ENCODE measurements around the gene DHH. TPM values are rescaled to one million over a fixed set of nuclear protein-coding genes. Genes with fewer than 3 reads are reported as not detected.
"Not testable (repeated sequence)": the region's sequence is repeated elsewhere in the genome, so short reads cannot be mapped to it uniquely, and the experiment has no call there.

DHH gene
- total RNA-seq, 1 donor from 2014 or later: 0.41 TPM

GRCh38 chr12:49084438-49084837 lies 10.2 kb downstream of the DHH start:
- FAIRE-seq (no peak), DNase-seq (ENCODE audit: low spot score in 2 of 2) (no peak)

GRCh38 chr12:49079793-49080192 lies 14.8 kb downstream of the DHH start:
- no peak for FAIRE-seq

GRCh38 chr12:49070971-49071370 lies 23.6 kb downstream of the DHH start:
- no peak for FAIRE-seq

More at GRCh38 chr12:49079793-49080192, 14.8 kb downstream of the DHH start:
- DNase-seq (ENCODE audit: low spot score in 2 of 2): no peak

GRCh38 chr12:49069507-49070346 lies 24.9 kb downstream of the DHH start, which contains the start of gene RHEBL1:
RHEBL1 (minus strand) TSS chr12:49069979; CDS start chr12:49069785, 194 bp downstream.
- FAIRE-seq: no peak

More at GRCh38 chr12:49070971-49071370, 23.6 kb downstream of the DHH start:
- no peak for DNase-seq (ENCODE audit: low spot score in 2 of 2)

GRCh38 chr12:49068879-49069506 lies 25.6 kb downstream of the DHH start:
- no peak for FAIRE-seq
- no peak for DNase-seq (ENCODE audit: low spot score in 2 of 2)

More at GRCh38 chr12:49069507-49070346, 24.9 kb downstream of the DHH start, which contains the start of gene RHEBL1:
- DNase-seq (ENCODE audit: low spot score in 2 of 2): peak; percentile 89 to 96

- DNase-seq (ENCODE audit: low spot score in 2 of 2) (no peak), FAIRE-seq (no peak)
Observed at GRCh38 chr12:49066120-49066519, 28.5 kb downstream of the DHH start.

GRCh38 chr12:49064767-49065152 lies 29.8 kb downstream of the DHH start:
- no peak for DNase-seq (ENCODE audit: low spot score in 2 of 2)
- no peak for FAIRE-seq

GRCh38 chr12:49061916-49062315 lies 32.7 kb downstream of the DHH start:
- FAIRE-seq; DNase-seq (ENCODE audit: low spot score in 2 of 2): not testable (repeated sequence)

GRCh38 chr12:49061157-49061650 lies 33.4 kb downstream of the DHH start:
- DNase-seq (ENCODE audit: low spot score in 2 of 2) (no peak), FAIRE-seq (no peak)

- FAIRE-seq (no peak), DNase-seq (ENCODE audit: low spot score in 2 of 2) (peak; percentile 91 to 95)
Observed at GRCh38 chr12:49060237-49061156, 34.1 kb downstream of the DHH start, which contains the start of gene KMT2D. KMT2D (minus strand) TSS chr12:49060794; CDS start chr12:49055324, 5,470 bp downstream.

- peak in 1 of 2 donors; percentile 58 for DNase-seq (ENCODE audit: low spot score in 2 of 2)
- FAIRE-seq: no peak
Observed at GRCh38 chr12:49059299-49060171, 35.1 kb downstream of the DHH start.

GRCh38 chr12:49059045-49059298 lies 35.6 kb downstream of the DHH start:
- no peak for FAIRE-seq

GRCh38 chr12:49058366-49059044 lies 36.1 kb downstream of the DHH start:
- FAIRE-seq (no peak), DNase-seq (ENCODE audit: low spot score in 2 of 2) (no peak)

More at GRCh38 chr12:49059045-49059298, 35.6 kb downstream of the DHH start:
- DNase-seq (ENCODE audit: low spot score in 2 of 2): no peak

- no peak for DNase-seq (ENCODE audit: low spot score in 2 of 2)
- no peak for FAIRE-seq
Observed at GRCh38 chr12:49057888-49058287, 36.7 kb downstream of the DHH start.

GRCh38 chr12:49055978-49056754 lies 38.4 kb downstream of the DHH start:
- no peak for FAIRE-seq
- peak; percentile 67 to 78 for DNase-seq (ENCODE audit: low spot score in 2 of 2)

GRCh38 chr12:49055092-49055491 lies 39.5 kb downstream of the DHH start:
- DNase-seq (ENCODE audit: low spot score in 2 of 2) (no peak), FAIRE-seq (no peak)

GRCh38 chr12:49054524-49054923 lies 40.1 kb downstream of the DHH start:
- FAIRE-seq (no peak), DNase-seq (ENCODE audit: low spot score in 2 of 2) (no peak)

- DNase-seq (ENCODE audit: low spot score in 2 of 2): no peak
- FAIRE-seq: no peak
Observed at GRCh38 chr12:49054096-49054495, 40.5 kb downstream of the DHH start.

All from frontal cortex (tissue), 4 donors.